MM.1S (cell line): ENCODE data around the gene RERGL.

ENCODE experiments used
- CTCF ChIP-seq: fragments of 300-600 bp; sonication (generic); IDR thresholded peaks from 2 replicates; pipeline ENCODE4 v1.5.1; 2016; ENCODE audit warnings: antibody characterized with exemption, low read length, mixed read lengths
- EZH2phosphoT487 ChIP-seq: fragments of 300-600 bp; sonication (generic); IDR thresholded peaks from 2 replicates; pipeline ENCODE4 v1.6.1; 2018; ENCODE audit warnings: antibody characterized with exemption, low read length

- TF ChIP-seq CTCF, result no peak
- TF ChIP-seq EZH2phosphoT487, result no peak
These were observed 32.9 kb downstream of the RERGL start for GRCh38 chr12:18057051-18057450.
